Measurements from ENCODE around the gene KPNA6.

Gene KPNA6

DNA sequence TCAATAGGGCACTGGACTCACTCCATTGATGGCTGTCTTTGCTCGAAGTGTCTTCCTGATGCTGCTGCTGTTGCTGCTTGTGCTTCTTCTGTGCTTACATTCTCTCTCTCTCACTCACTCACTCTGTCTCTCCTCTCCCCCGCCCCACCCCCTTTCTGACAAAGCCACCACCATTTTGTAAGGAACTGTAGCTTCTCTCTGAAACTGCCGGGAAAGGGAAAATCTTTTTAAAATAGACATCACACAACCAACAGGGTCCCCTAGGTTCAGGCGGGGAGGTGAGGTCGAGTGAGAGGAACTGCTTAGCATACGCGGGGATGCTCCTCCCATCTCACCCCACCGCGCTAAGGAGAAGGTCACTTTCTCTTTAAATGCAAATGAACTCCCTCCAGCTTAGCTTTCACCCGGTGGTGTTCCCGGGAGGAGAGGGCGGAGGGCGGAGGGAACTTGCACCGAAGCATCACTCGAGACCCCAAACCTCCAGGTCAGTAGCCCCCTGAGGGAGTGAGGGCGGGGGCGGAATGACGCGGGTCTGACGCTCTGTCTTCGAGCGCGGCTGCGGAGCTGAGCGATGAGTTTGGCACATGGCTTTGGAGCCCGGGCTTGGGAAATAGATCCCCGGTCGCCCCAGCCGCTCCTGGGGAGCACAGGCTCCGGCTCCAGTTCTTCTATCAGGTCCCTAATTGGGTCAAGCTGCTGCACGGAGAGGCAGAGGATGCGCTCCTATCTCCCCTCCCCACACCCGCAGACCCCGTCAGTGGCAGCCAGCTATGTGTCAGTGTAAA is 92.6 kb downstream of the KPNA6 start, which contains the start of gene CCDC28B:
CCDC28B (plus strand) TSS at position 370 of the 785 bp plus-strand sequence. CDS start 1,341 bp downstream, outside the sequence.
- DNase-seq (ENCODE audit: low read depth in 1 of 2, low spot score in 1 of 2): peak in 1 of 2 experiments; percentile 21
- Histone ChIP-seq H3K4me3 (replicated peaks; ENCODE audit: insufficient read depth, low read length) (peak within 1 kb of the TSS; percentile 42), H3K27ac (replicated peaks) (no peak within 1 kb of the TSS), H3K27me3 (ENCODE audit: insufficient read depth, poor library complexity, severe bottlenecking) (no peaks in the 10 kb centered on the region)
- TF ChIP-seq, protein P1, sequence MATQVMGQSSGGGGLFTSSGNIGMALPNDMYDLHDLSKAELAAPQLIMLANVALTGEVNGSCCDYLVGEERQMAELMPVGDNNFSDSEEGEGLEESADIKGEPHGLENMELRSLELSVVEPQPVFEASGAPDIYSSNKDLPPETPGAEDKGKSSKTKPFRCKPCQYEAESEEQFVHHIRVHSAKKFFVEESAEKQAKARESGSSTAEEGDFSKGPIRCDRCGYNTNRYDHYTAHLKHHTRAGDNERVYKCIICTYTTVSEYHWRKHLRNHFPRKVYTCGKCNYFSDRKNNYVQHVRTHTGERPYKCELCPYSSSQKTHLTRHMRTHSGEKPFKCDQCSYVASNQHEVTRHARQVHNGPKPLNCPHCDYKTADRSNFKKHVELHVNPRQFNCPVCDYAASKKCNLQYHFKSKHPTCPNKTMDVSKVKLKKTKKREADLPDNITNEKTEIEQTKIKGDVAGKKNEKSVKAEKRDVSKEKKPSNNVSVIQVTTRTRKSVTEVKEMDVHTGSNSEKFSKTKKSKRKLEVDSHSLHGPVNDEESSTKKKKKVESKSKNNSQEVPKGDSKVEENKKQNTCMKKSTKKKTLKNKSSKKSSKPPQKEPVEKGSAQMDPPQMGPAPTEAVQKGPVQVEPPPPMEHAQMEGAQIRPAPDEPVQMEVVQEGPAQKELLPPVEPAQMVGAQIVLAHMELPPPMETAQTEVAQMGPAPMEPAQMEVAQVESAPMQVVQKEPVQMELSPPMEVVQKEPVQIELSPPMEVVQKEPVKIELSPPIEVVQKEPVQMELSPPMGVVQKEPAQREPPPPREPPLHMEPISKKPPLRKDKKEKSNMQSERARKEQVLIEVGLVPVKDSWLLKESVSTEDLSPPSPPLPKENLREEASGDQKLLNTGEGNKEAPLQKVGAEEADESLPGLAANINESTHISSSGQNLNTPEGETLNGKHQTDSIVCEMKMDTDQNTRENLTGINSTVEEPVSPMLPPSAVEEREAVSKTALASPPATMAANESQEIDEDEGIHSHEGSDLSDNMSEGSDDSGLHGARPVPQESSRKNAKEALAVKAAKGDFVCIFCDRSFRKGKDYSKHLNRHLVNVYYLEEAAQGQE (IDR thresholded peaks at IDR 0.05; ENCODE audit: insufficient replicate concordance, low read depth): no peak
- TF ChIP-seq SPI1 (IDR thresholded peaks at IDR 0.05; ENCODE audit: borderline replicate concordance, low read depth): peak; percentile 22; the same call in 1 of the 2 replicates
- no peak for TF ChIP-seq GABPA (IDR thresholded peaks at IDR 0.05; ENCODE audit: low read depth)
- TF ChIP-seq, protein P2, sequence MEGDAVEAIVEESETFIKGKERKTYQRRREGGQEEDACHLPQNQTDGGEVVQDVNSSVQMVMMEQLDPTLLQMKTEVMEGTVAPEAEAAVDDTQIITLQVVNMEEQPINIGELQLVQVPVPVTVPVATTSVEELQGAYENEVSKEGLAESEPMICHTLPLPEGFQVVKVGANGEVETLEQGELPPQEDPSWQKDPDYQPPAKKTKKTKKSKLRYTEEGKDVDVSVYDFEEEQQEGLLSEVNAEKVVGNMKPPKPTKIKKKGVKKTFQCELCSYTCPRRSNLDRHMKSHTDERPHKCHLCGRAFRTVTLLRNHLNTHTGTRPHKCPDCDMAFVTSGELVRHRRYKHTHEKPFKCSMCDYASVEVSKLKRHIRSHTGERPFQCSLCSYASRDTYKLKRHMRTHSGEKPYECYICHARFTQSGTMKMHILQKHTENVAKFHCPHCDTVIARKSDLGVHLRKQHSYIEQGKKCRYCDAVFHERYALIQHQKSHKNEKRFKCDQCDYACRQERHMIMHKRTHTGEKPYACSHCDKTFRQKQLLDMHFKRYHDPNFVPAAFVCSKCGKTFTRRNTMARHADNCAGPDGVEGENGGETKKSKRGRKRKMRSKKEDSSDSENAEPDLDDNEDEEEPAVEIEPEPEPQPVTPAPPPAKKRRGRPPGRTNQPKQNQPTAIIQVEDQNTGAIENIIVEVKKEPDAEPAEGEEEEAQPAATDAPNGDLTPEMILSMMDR (IDR thresholded peaks at IDR 0.05; ENCODE audit: insufficient read depth, low read length): no peak
- TF ChIP-seq POLR2AphosphoS5 (IDR thresholded peaks at IDR 0.05; ENCODE audit: low read depth): no peak

DNA sequence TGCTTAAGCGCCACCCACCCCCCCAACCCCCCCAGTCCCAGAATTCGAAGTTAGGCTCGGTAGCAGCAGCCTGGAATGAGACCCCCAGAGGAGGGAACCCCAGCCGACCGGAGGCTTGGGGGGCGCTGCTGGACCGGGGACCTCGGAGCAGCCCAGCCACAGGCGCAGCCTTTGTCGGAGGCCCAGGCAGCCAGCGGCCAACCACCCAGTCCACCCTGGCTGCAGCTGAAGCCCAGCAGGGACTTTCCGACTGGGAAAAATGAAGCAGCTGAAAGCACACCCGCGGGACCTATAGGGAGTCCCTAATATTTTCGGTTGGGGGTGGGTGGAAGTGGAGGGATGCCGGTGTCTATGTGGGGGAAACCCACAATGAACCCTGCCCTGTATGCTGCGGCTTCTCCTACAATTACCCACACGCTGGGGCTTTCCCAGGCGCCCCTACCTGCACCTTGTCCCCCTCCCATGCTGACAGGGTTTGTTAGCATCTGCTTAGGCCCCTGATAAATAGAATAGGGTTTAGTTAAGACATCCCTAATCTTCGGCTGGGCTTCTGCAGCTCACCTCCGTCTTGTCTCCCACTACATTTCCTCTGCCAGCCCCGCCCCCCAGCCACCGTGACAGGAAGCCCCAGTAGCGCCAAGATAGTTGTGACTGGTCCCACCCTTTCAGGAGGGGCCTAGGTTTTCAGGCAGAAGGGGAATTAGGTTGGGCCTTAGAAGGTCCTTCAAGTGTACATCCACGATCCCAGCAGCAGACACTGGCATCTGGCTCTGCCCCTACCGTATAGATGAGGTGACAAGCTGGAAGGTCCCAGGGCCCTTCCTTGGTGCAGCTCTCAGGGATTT is 93.4 kb downstream of the KPNA6 start:
- Histone ChIP-seq H3K27me3 (ENCODE audit: insufficient read depth, poor library complexity, severe bottlenecking) (no peaks in the 10 kb centered on the region), H3K27ac (replicated peaks) (no peak overlapping the region), H3K4me3 (replicated peaks; ENCODE audit: insufficient read depth, low read length) (no peak overlapping the region; the same call in 1 of the 2 replicates)
- TF ChIP-seq, protein P1 (IDR thresholded peaks at IDR 0.05; ENCODE audit: insufficient replicate concordance, low read depth): no peak
- TF ChIP-seq, protein P2 (IDR thresholded peaks at IDR 0.05; ENCODE audit: insufficient read depth, low read length): no peak
- TF ChIP-seq GABPA (IDR thresholded peaks at IDR 0.05; ENCODE audit: low read depth): no peak
- no peak for TF ChIP-seq SPI1 (IDR thresholded peaks at IDR 0.05; ENCODE audit: borderline replicate concordance, low read depth)
- TF ChIP-seq POLR2AphosphoS5 (IDR thresholded peaks at IDR 0.05; ENCODE audit: low read depth): no peak
- no peak for DNase-seq (ENCODE audit: low read depth in 1 of 2, low spot score in 1 of 2)

DNA sequence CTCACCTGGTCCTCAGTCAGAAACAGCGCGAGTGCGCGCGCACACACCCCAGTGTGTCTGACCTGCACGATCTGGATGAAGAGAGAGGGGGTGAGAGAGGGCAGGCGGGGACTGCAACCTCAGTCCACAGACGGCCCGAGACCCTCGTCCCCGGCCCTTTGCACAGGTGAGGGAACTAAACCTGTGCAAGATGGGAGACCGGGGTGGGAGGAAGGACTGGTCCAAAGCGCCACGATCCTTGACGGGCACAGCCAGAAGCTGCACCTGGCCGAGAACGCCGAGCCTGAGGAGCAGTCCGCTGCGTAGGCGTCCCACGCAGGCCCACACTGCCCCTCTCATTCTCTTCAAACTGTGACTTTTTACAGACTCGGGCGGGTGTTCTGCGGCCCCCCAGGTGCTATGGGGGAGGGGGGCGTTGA is 97.1 kb downstream of the KPNA6 start:
- H3K27ac ChIP-seq (replicated peaks): peak overlapping the region; percentile 70
- DNase-seq (ENCODE audit: low read depth in 1 of 2, low spot score in 1 of 2): no peak

More for the DNA sequence above, 97.1 kb downstream of the KPNA6 start:
- Histone ChIP-seq H3K4me3 (replicated peaks; ENCODE audit: insufficient read depth, low read length) (peak overlapping the region; percentile 75), H3K27me3 (ENCODE audit: insufficient read depth, poor library complexity, severe bottlenecking) (no peaks in the 10 kb centered on the region)
- TF ChIP-seq, protein P2 (IDR thresholded peaks at IDR 0.05; ENCODE audit: insufficient read depth, low read length): no peak
- TF ChIP-seq GABPA (IDR thresholded peaks at IDR 0.05; ENCODE audit: low read depth) (no peak), POLR2AphosphoS5 (IDR thresholded peaks at IDR 0.05; ENCODE audit: low read depth) (no peak), SPI1 (IDR thresholded peaks at IDR 0.05; ENCODE audit: borderline replicate concordance, low read depth) (no peak)
- TF ChIP-seq, protein P1 (IDR thresholded peaks at IDR 0.05; ENCODE audit: insufficient replicate concordance, low read depth): no peak
